Liver (tissue), 9 donors: Measurements from ENCODE around the gene AK1. TPM values are rescaled to one million over a fixed set of nuclear protein-coding genes. Genes with fewer than 3 reads are reported as not detected.

ENCODE experiments used
- DNase-seq: peaks from one replicate; pipeline ENCODE4 v3.0.0-alpha.2; 2017; ENCODE audit warnings: low spot score
- H3K27ac ChIP-seq, 2 donors: one replicate each; pipeline ENCODE4 v1.7.0; 2013; ENCODE audit warnings: inconsistent platforms in 2 of 2, low read length in 2 of 2, control low read depth in 1 of 2, low read depth in 1 of 2, mild to moderate bottlenecking in 1 of 2
- H3K27me3 ChIP-seq, 4 donors: one replicate each; pipeline versions ENCODE4 v1.6.1 to v1.7.0; 2013; ENCODE audit warnings: low read length in 3 of 4, inconsistent platforms in 1 of 4, mild to moderate bottlenecking in 1 of 4, moderate library complexity in 1 of 4; ENCODE audit not compliant: control insufficient read depth in 4 of 4, insufficient read depth in 4 of 4
- H3K36me3 ChIP-seq, 4 donors: one replicate each; pipeline versions ENCODE4 v1.6.1 to v1.7.0; 2013; ENCODE audit warnings: low read length in 3 of 4, mild to moderate bottlenecking in 3 of 4, low read depth in 1 of 4, moderate library complexity in 1 of 4; ENCODE audit not compliant: control insufficient read depth in 4 of 4, insufficient read depth in 3 of 4
- H3K4me1 ChIP-seq, 4 donors: one replicate each; pipeline versions ENCODE4 v1.6.1 to v1.7.0; 2013; ENCODE audit warnings: low read length in 3 of 4, mild to moderate bottlenecking in 3 of 4, moderate library complexity in 1 of 4; ENCODE audit not compliant: control insufficient read depth in 4 of 4, insufficient read depth in 4 of 4
- H3K4me3 ChIP-seq, 3 donors: one replicate each; pipeline versions ENCODE4 v1.6.1 to v1.7.0; 2013; ENCODE audit warnings: low read length in 3 of 3, control low read depth in 1 of 3, low read depth in 1 of 3, mild to moderate bottlenecking in 1 of 3
- H3K9ac ChIP-seq, 2 donors: one replicate each; pipeline ENCODE4 v1.7.0; 2013; ENCODE audit warnings: low read length in 2 of 2, mild to moderate bottlenecking in 2 of 2, moderate library complexity in 2 of 2, control low read depth in 1 of 2, low read depth in 1 of 2
- H3K9me3 ChIP-seq, 4 donors: one replicate each; pipeline versions ENCODE4 v1.6.1 to v1.7.0; 2013; ENCODE audit warnings: low read length in 3 of 4; ENCODE audit not compliant: control insufficient read depth in 4 of 4
- EGR1 ChIP-seq, 2 donors: IDR thresholded peaks; 2 replicates each; pipeline ENCODE4 v1.6.1; 2016 to 2018; ENCODE audit warnings: antibody characterized with exemption in 2 of 2, low read depth in 2 of 2
- FOXA1 ChIP-seq: IDR thresholded peaks from 2 replicates; pipeline ENCODE4 v1.6.1; 2016; ENCODE audit warnings: antibody characterized with exemption
- FOXA2 ChIP-seq: IDR thresholded peaks from 2 replicates; pipeline ENCODE4 v1.6.1; 2016; ENCODE audit warnings: antibody characterized with exemption
- GABPA ChIP-seq, 2 donors: IDR thresholded peaks in 1 of 2; conservative IDR thresholded peaks in 1 of 2; 2 replicates each; pipeline ENCODE4 v1.6.1; 2016; ENCODE audit warnings: antibody characterized with exemption in 2 of 2, mild to moderate bottlenecking in 1 of 2, moderate library complexity in 1 of 2
- JUND ChIP-seq, 2 donors: IDR thresholded peaks; 2 replicates each; pipeline ENCODE4 v1.6.1; 2016; ENCODE audit warnings: antibody characterized with exemption in 2 of 2
- RAD21 ChIP-seq, 2 donors: IDR thresholded peaks; 2 replicates each; pipeline ENCODE4 v1.6.1; 2016; ENCODE audit warnings: antibody characterized with exemption in 2 of 2, mild to moderate bottlenecking in 2 of 2
- REST ChIP-seq: IDR thresholded peaks from 2 replicates; pipeline ENCODE4 v1.6.1; 2016; ENCODE audit warnings: antibody characterized with exemption, mild to moderate bottlenecking
- SP1 ChIP-seq: IDR thresholded peaks from 2 replicates; pipeline ENCODE4 v1.6.1; 2018; ENCODE audit warnings: antibody characterized with exemption, mild to moderate bottlenecking
- TAF1 ChIP-seq: conservative IDR thresholded peaks from 2 replicates; pipeline ENCODE4 v1.6.1; 2016; ENCODE audit warnings: antibody characterized with exemption, mild to moderate bottlenecking
- ZBTB33 ChIP-seq: IDR thresholded peaks from 2 replicates; pipeline ENCODE4 v1.6.1; 2016; ENCODE audit warnings: antibody characterized with exemption
- WGBS: extraction: QIAGEN DNeasy Blood & Tissue Kit; methylation state at CpG from one replicate; pipeline ENCODE4 v1.1.7; 2013; 5-methylcytosine and 5-hydroxymethylcytosine counted together
- polyA plus RNA-seq, 2 donors: library from polyadenylated mRNA; stranded (reverse) in 1 of 2; unstranded in 1 of 2; fragments of 200-250 nt in 1 of 2; fragments of >200 nt in 1 of 2; fragmentation: Nextera tagmentation in 1 of 2; extraction: Ambion mirVana in 1 of 2; gene quantifications; one replicate each; pipeline versions ENCODE4 v1.2.1 to v1.2.3, GENCODE V29; 2013 to 2015
- total RNA-seq, 2 donors: library from RNA; depleted of rRNA; stranded (reverse); fragments of >200 nt; gene quantifications; one replicate each; pipeline ENCODE4 v1.2.3, GENCODE V29; 2014
- TF ChIP-seq, protein P1 (sequence below): IDR thresholded peaks from 2 replicates; pipeline ENCODE4 v1.6.1; 2016; ENCODE audit warnings: antibody characterized with exemption
- donor health status: healthy.
- donor health status: healthy.
- donor health status: healthy.
- donor health status: healthy.
- donor health status: healthy.

The AK1 gene
- total and polyA plus RNA-seq, 4 donors, result 10.6 to 78.3 (median 29.6) TPM

DNA sequence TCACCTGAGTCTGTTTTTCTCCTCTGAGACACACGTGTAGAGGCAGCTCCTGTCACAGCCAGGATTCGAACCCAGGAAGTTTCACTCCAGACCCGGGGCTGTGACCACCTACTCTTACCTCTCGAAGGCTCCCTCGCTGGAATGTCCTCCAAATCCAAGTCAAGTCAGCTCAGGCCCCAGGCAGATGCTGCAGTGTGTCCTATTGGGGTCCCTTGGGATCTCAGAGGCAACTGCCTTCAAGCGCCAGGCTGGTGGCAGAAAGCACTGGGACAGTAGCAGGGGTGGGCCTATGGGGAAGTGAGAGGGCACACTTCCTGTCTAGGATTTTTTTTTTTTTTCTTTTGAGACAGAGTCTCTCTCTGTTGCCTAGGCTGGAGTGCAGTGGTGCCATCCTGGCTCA is 40.1 kb upstream of the AK1 start:
- WGBS, result 74% methylated on average over 6 of the region's 6 CpGs
- Histone ChIP-seq H3K4me1 (peaks cover 7 to 37% (median 20%) of the 10 kb centered on the region in 4 donors), H3K9ac (no peak overlapping the region), H3K27ac (no peak overlapping the region), H3K27me3 (no peaks in the 10 kb centered on the region), H3K36me3 (no peaks in the 10 kb centered on the region), H3K9me3 (no peaks in the 10 kb centered on the region), H3K4me3 (no peak overlapping the region)
- DNase-seq, result no peak
- TF ChIP-seq FOXA2, result no peak
- no peak for TF ChIP-seq TAF1
- TF ChIP-seq EGR1 (IDR thresholded peaks at IDR 0.05; ENCODE audit: low read depth in 2 of 2), result no peak
- no peak for TF ChIP-seq REST
- TF ChIP-seq GABPA (IDR thresholded peaks at IDR 0.05 in 1 of 2, conservative IDR thresholded peaks at IDR 0.05 in 1 of 2), result no peak
- no peak for TF ChIP-seq FOXA1
- no peak for TF ChIP-seq ZBTB33
- no peak for TF ChIP-seq JUND (IDR thresholded peaks at IDR 0.05)
- TF ChIP-seq SP1, result no peak

- 4% methylated on average over 71 of the region's 71 CpGs for WGBS
- no peaks in the 10 kb centered on the region for H3K9me3 ChIP-seq
- H3K9ac ChIP-seq, result peak within 1 kb of the TSS in 1 of 2 donors; percentile 28
- H3K36me3 ChIP-seq, result no peaks in the 10 kb centered on the region
- peak within 1 kb of the TSS in 1 of 2 donors; percentile 13 for H3K27ac ChIP-seq
- TF ChIP-seq RAD21 (IDR thresholded peaks at IDR 0.05) (no peak), FOXA1 (no peak), SP1 (peak; percentile 16), FOXA2 (no peak)
- TF ChIP-seq, protein P1, sequence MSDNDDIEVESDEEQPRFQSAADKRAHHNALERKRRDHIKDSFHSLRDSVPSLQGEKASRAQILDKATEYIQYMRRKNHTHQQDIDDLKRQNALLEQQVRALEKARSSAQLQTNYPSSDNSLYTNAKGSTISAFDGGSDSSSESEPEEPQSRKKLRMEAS, result no peak
- H3K4me3 ChIP-seq, result peak within 1 kb of the TSS; percentile 25 to 69 (median 61)
- DNase-seq, result peak; percentile 100
- peaks cover 7 to 36% (median 19%) of the 10 kb centered on the region in 4 donors for H3K4me1 ChIP-seq
- H3K27me3 ChIP-seq, result no peaks in the 10 kb centered on the region
Measured at GRCh38 chr9:127916720-127917581, 39.5 kb upstream of the AK1 start, which contains the start of gene ST6GALNAC4. ST6GALNAC4 (minus strand) TSS chr9:127917041; CDS start chr9:127916419, 622 bp downstream.
